ENCODE results near the gene ERCC2. TPM values are rescaled to one million over a fixed set of nuclear protein-coding genes. Genes with fewer than 3 reads are reported as not detected.

Gene ERCC2
- polyA plus RNA-seq, 1 donor (not counting 4 experiments of a cell fraction or from before 2014, with no cell fraction given): 27.6 TPM

GRCh38 chr19:45385392-45386221 is 15.2 kb upstream of the ERCC2 start:
- Histone ChIP-seq H3K79me2 (ENCODE audit: control insufficient read depth, insufficient read depth, low read length) (peaks cover 8% of the 10 kb centered on the region), H3K9me3 (ENCODE audit: control insufficient read depth, low read depth, low read length) (no peaks in the 10 kb centered on the region), H3K9me1 (ENCODE audit: control insufficient read depth, extremely low read depth, insufficient read depth, low read length) (no peaks in the 10 kb centered on the region), H4K20me1 (ENCODE audit: control insufficient read depth, extremely low read depth, insufficient read depth, low read length) (no peaks in the 10 kb centered on the region), H3K4me2 (ENCODE audit: control insufficient read depth, extremely low read depth, insufficient read depth, low read depth, low read length) (no peak overlapping the region), H2AFZ (ENCODE audit: control insufficient read depth, low read length) (no peak overlapping the region), H3K27ac (ENCODE audit: control insufficient read depth, insufficient read depth, low read length) (no peak overlapping the region), H3K4me1 (ENCODE audit: control insufficient read depth, extremely low read depth, insufficient read depth, low read length) (no peaks in the 10 kb centered on the region), H3K36me3 (ENCODE audit: control insufficient read depth in 2 of 2, extremely low read depth in 1 of 2, insufficient read depth in 2 of 2, low read length in 2 of 2) (peaks cover 18 to 23% of the 10 kb centered on the region in 2 experiments), H3K27me3 (ENCODE audit: control insufficient read depth, extremely low read depth, insufficient read depth, low read length) (no peaks in the 10 kb centered on the region), H3K4me3 (ENCODE audit: control insufficient read depth in 2 of 3, extremely low read depth in 1 of 3, insufficient read depth in 2 of 3, low read depth in 1 of 3, low read length in 3 of 3) (no peak overlapping the region), H3K9ac (ENCODE audit: control insufficient read depth, extremely low read depth, insufficient read depth, low read length) (no peak overlapping the region)
- dilution Hi-C loops (cut with MboI; ENCODE audit: extremely low pct_ligation_motif_present, low sequenced_read_pairs): no loop called here
- DNase-seq (ENCODE audit: low read depth, low spot score): no peak
- TF ChIP-seq CTCF (optimal IDR thresholded peaks at IDR 0.05 in 1 of 3, IDR thresholded peaks at IDR 0.05 in 1 of 3, conservative IDR thresholded peaks at IDR 0.05 in 1 of 3; ENCODE audit: extremely low read depth in 1 of 3, insufficient read depth in 2 of 3, low read length in 3 of 3) (no peak), EZH2 (IDR thresholded peaks at IDR 0.05; ENCODE audit: low read length) (no peak)
- no peak for FAIRE-seq

GRCh38 chr19:45382426-45382825 is 12.1 kb upstream of the ERCC2 start:
- Histone ChIP-seq H3K9me3 (ENCODE audit: control insufficient read depth, low read depth, low read length) (no peaks in the 10 kb centered on the region), H3K4me2 (ENCODE audit: control insufficient read depth, extremely low read depth, insufficient read depth, low read depth, low read length) (no peak overlapping the region), H2AFZ (ENCODE audit: control insufficient read depth, low read length) (no peak overlapping the region), H3K27me3 (ENCODE audit: control insufficient read depth, extremely low read depth, insufficient read depth, low read length) (no peaks in the 10 kb centered on the region), H3K4me3 (ENCODE audit: control insufficient read depth in 2 of 3, extremely low read depth in 1 of 3, insufficient read depth in 2 of 3, low read depth in 1 of 3, low read length in 3 of 3) (no peak overlapping the region), H3K4me1 (ENCODE audit: control insufficient read depth, extremely low read depth, insufficient read depth, low read length) (peaks cover 9% of the 10 kb centered on the region), H3K27ac (ENCODE audit: control insufficient read depth, insufficient read depth, low read length) (no peak overlapping the region), H4K20me1 (ENCODE audit: control insufficient read depth, extremely low read depth, insufficient read depth, low read length) (no peaks in the 10 kb centered on the region), H3K9ac (ENCODE audit: control insufficient read depth, extremely low read depth, insufficient read depth, low read length) (no peak overlapping the region), H3K36me3 (ENCODE audit: control insufficient read depth in 2 of 2, extremely low read depth in 1 of 2, insufficient read depth in 2 of 2, low read length in 2 of 2) (peaks cover 19 to 25% of the 10 kb centered on the region in 2 experiments), H3K79me2 (ENCODE audit: control insufficient read depth, insufficient read depth, low read length) (peaks cover 8% of the 10 kb centered on the region), H3K9me1 (ENCODE audit: control insufficient read depth, extremely low read depth, insufficient read depth, low read length) (no peaks in the 10 kb centered on the region)
- dilution Hi-C loops (cut with MboI; ENCODE audit: extremely low pct_ligation_motif_present, low sequenced_read_pairs): no loop called here
- FAIRE-seq: no peak
- TF ChIP-seq CTCF (optimal IDR thresholded peaks at IDR 0.05 in 1 of 3, IDR thresholded peaks at IDR 0.05 in 1 of 3, conservative IDR thresholded peaks at IDR 0.05 in 1 of 3; ENCODE audit: extremely low read depth in 1 of 3, insufficient read depth in 2 of 3, low read length in 3 of 3): no peak
- TF ChIP-seq EZH2 (IDR thresholded peaks at IDR 0.05; ENCODE audit: low read length): no peak
- DNase-seq (ENCODE audit: low read depth, low spot score): no peak

All from keratinocyte (primary cell).